ENCODE measurements around the gene CDC5L. TPM values are rescaled to one million over a fixed set of nuclear protein-coding genes. Genes with fewer than 3 reads are reported as not detected.
"Not testable (repeated sequence)": the region's sequence is repeated elsewhere in the genome, so short reads cannot be mapped to it uniquely, and the experiment has no call there.

CDC5L gene
- 10 to 100 TPM; 20.9 to 22.8 TPM for total RNA-seq

DNA sequence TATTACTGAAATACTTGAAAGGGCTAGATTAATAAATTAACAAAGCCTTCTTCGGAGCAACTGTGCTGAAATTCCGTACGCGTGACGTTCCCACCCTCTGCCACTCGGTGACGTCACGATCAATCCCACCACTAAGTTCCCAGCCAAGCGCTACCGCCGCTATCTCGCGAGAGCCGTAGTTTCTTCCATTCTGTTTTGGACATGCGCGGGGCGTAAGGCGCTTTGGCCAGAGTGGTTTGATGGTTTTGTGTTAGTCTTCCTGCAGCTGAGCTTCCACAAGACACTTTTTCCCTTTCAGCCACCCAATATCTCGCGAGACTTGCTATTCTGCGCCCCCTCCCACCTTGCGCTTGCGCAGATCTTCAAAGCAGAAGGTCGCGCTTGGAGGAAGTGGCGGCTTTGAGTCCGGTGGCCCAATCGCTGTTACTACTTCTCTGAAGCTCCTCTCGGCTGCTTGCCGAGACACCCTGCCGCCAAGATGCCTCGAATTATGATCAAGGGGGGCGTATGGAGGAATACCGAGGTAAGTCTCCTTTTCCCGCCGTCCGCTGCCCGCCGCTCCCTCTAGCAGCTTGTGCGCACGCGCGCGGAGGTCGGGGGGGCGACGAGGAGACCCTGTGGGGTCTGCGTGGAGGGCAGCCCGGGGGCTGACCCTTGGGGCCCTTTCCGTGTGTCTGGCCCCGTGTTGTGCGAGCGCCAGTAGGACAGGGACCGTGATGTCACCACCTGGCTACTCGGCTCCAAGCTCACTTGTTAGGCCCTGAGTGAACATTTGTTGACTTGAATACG, at the start of gene CDC5L:
CDC5L (plus strand) TSS at position 361 of the 789 bp plus-strand sequence; CDS start at position 479, 118 bp downstream.
- Mint-ChIP-seq H3K27ac (peak within 1 kb of the TSS; percentile 93), H3K4me1 (peaks cover 28% of the 10 kb centered on the region), H3K4me3 (peak within 1 kb of the TSS; percentile 92), H3K36me3 (peaks cover 15% of the 10 kb centered on the region), H3K9me3 (no peaks in the 10 kb centered on the region), H3K27me3 (peaks cover 2% of the 10 kb centered on the region)
- ATAC-seq (ENCODE audit: low read depth) (peak; percentile 93), DNase-seq (peak; percentile 85)
- POLR2A ChIA-PET = interaction anchor here (0.6 to 1.8 kb wide), 5 partner anchors 10 to 140 kb away, joined by 3 to 7 read pairs (median 5); partner anchors contain the start of genes AARS2 and HSP90AB1

DNA sequence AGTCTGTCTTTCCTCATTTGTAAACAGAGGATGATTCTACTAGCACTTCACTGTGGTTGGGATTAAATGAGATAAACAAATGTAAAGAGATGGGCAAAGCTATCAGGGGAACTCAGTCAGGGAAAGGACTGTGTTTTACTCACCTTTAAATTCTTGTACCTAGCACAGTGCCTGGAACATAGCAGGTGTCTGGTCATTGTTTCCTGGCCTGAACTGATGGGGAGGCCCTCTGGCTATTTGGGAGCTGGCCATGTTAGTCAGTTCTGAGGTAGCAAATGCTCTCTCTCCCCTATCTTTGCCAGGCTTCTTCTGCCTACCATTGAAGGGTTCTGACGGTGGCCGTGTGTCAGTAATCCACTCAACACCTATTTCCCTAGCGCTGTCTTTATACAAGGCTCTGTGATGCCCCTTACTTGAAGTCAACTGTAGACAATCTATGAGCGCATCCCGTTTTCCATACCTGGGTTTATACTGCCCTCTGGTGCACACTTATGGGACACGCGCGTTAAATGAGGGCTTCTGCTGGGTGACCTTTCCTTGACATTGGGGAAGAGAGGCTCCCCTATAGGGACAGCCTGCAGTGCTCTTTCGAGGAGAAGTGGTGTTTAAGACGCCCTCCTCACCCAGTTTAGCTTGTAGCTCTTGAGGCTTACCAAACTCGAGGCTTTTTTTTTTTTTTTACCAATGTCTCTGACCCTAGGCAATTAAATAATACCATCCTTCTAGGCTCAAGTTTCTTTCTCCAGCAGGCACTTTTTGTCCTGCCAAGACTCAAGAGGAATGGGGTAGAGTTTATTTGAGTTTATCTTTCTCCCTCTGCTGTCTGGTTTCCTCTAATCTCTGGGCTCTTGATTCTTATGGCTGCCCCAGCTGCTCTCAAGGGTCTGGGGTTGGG, 49.0 kb upstream of the CDC5L start:
- peak; percentile 88 for ATAC-seq (ENCODE audit: low read depth)
- POLR2A ChIA-PET = no interaction called here
- H3K4me3 Mint-ChIP-seq = no peak overlapping the region
- peak; percentile 67 for DNase-seq
- H3K27ac Mint-ChIP-seq = no peak overlapping the region
- H3K4me1 Mint-ChIP-seq = peaks cover 8% of the 10 kb centered on the region
- peaks cover 31% of the 10 kb centered on the region for H3K27me3 Mint-ChIP-seq
- no peaks in the 10 kb centered on the region for H3K36me3 Mint-ChIP-seq
- no peaks in the 10 kb centered on the region for H3K9me3 Mint-ChIP-seq

DNA sequence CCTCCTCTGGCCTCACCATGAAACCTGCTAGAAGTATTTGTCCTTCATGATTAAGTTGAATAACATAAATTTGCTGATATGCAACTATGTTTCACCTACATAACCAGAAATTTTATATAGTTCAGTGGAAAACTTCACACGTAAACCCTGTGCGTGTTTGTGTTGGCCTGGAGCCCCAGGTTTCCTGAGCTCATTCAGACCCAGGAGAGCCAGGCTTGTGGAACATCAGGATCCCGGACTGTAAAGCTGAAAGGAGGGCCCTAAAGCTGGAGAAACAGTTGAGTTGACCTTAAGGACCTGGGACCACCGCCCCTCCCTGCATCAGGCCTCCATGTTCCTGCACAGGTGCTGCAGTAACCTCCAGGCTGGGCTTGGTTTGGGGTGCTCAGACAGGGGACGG, 48.2 kb upstream of the CDC5L start:
- peaks cover 39% of the 10 kb centered on the region for H3K27me3 Mint-ChIP-seq
- peaks cover 8% of the 10 kb centered on the region for H3K4me1 Mint-ChIP-seq
- POLR2A ChIA-PET = no interaction called here
- ATAC-seq (ENCODE audit: low read depth) (no peak), DNase-seq (no peak)
- no peaks in the 10 kb centered on the region for H3K36me3 Mint-ChIP-seq
- H3K4me3 Mint-ChIP-seq = no peak overlapping the region
- H3K9me3 Mint-ChIP-seq = no peaks in the 10 kb centered on the region
- no peak overlapping the region for H3K27ac Mint-ChIP-seq

DNA sequence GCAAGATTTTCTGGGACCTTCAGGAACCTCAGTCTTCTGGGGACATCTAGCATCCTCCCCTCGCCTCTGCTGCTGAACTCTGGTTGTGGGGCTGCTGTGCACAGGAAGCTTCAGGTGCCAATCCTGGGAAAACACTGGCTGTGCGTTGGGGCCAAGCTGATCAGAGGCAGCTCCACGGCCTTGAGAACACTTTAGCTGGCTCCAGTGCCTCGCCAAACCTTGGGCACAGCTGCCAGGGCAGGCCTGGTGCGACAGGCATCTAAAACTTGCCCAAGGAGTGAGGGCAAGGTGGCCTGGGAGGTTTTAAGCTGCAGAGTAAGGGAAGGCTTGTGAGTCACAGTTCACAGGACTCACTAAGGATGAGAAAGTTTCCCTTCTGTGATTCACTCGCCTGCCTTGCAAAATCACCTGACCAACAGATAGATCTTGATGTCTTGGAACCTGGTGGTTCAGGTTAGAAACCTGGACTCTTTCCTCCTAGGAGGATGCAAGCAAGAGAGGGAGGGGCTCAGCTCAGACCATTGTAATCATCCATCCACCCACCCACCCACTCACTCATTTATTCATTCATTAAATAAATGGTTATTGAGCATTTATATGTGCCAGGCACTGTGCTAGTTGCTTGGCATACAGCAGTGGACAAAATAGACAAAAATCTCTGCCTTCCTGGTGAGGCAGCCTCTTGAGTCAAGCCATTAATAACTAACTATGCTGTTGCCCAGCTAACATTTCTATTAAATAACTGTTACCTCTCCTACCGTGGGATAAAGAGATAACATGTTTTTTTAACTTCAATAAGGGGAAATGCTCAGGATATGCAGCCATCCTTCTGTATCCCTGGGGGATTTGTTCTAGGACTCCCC, 47.5 kb upstream of the CDC5L start:
- Mint-ChIP-seq H3K4me3 (no peak overlapping the region), H3K36me3 (no peaks in the 10 kb centered on the region)
- POLR2A ChIA-PET = no interaction called here

DNA sequence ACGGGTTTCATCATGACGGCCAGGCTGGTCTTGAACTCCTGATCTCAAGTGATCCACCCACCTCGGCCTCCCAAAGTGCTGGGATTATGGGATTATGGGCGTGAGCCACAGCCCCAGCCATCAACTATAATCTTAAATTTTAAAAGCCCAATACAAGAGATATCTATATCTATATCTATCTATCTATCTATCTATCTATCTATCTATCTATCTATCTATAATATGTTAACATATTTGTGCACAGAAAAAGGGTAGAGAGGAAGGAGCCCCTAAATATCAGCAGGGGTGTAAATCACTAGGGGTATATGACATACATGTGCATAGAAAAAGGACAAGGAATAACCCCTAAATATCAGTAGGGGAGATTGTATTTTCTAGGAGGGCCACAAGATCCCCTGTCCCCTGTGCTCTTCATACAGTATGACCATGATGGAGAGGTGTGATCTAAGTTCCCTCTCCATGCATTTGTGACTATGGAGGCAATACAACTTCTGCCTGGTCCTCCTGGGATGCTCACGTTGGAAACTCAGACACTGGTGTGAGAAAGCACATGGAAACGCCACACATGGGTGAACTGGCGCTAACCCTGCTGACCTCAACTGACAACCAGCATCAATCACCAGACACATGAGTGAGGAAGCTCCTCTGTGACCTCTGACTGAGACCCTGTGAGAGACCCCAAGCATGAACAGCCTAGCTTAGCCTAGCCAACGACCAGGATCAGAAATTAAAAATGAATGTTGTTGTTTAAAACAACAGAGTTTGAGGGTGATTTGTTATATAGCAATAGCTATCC, 46.2 kb upstream of the CDC5L start:
- H3K9me3 Mint-ChIP-seq = no peaks in the 10 kb centered on the region
- no peak overlapping the region for H3K27ac Mint-ChIP-seq
- peaks cover 4% of the 10 kb centered on the region for H3K4me1 Mint-ChIP-seq
- DNase-seq = no peak
- POLR2A ChIA-PET = no interaction called here
- no peak overlapping the region for H3K4me3 Mint-ChIP-seq
- no peak for ATAC-seq (ENCODE audit: low read depth)
- no peaks in the 10 kb centered on the region for H3K36me3 Mint-ChIP-seq
- peaks cover 49% of the 10 kb centered on the region for H3K27me3 Mint-ChIP-seq

More for the DNA sequence above, 47.5 kb upstream of the CDC5L start:
- ATAC-seq (ENCODE audit: low read depth) (no peak), DNase-seq (no peak)
- peaks cover 8% of the 10 kb centered on the region for H3K4me1 Mint-ChIP-seq
- no peak overlapping the region for H3K27ac Mint-ChIP-seq
- H3K9me3 Mint-ChIP-seq = no peaks in the 10 kb centered on the region
- peaks cover 46% of the 10 kb centered on the region for H3K27me3 Mint-ChIP-seq

DNA sequence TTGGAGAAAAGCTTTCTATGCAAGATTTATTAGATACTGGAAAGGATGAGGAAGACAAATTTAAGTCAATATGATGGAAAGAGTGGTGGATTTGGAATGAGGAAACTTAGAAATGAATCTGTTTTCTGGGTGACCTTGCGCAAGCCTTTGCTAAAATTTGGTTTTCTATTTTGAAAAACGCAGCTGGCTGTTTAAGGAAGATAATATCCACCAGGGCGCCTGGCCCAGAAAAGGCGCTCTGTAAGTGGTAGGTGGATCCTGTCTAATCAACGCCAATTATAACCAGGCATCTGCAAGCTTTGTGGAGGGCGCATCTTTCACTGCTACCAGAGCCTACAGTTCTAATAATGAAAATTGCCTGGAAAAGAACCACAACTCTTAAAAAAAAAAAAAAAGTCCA, 45.5 kb upstream of the CDC5L start:
- no peak overlapping the region for H3K4me3 Mint-ChIP-seq
- no peak overlapping the region for H3K27ac Mint-ChIP-seq
- DNase-seq = no peak
- peaks cover 56% of the 10 kb centered on the region for H3K27me3 Mint-ChIP-seq
- POLR2A ChIA-PET = no interaction called here
- ATAC-seq (ENCODE audit: low read depth) = no peak
- no peaks in the 10 kb centered on the region for H3K9me3 Mint-ChIP-seq
- peaks cover 1% of the 10 kb centered on the region for H3K4me1 Mint-ChIP-seq
- no peaks in the 10 kb centered on the region for H3K36me3 Mint-ChIP-seq

DNA sequence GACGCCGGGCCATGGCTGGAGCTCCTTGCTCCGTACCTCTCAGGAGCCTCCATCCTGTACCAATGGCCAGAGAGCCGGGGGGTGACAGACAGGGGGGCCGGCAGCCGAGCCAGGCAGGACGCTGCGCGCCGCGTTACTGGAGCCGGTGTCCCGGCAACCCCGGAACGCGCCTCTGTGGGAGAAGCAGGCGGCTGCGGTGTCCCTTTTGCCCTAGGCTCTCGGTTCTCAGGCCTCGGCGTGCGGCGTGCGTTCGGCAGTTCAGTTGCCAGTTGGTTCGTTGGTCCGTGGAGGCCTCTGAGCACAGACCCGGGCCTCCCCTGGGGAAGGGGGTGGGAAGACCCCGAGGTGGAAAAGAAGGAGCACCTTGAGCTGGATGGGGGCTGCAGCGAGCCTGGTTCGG, 45.0 kb upstream of the CDC5L start, which contains the start of gene SPATS1:
SPATS1 (plus strand) TSS at position 162 of the 400 bp plus-strand sequence. CDS start 446 bp downstream, outside the sequence.
- peaks cover 58% of the 10 kb centered on the region for H3K27me3 Mint-ChIP-seq
- peaks cover 1% of the 10 kb centered on the region for H3K4me1 Mint-ChIP-seq
- H3K9me3 Mint-ChIP-seq = no peaks in the 10 kb centered on the region
- DNase-seq (peak; percentile 38), ATAC-seq (ENCODE audit: low read depth) (peak; percentile 29)
- H3K27ac Mint-ChIP-seq = no peak within 1 kb of the TSS
- POLR2A ChIA-PET = interaction anchor here (0.6 kb wide), 1 partner anchor 74 kb away, joined by 4 read pairs; no protein-coding TSS in a partner anchor
- H3K4me3 Mint-ChIP-seq = no peak within 1 kb of the TSS
- no peaks in the 10 kb centered on the region for H3K36me3 Mint-ChIP-seq

DNA sequence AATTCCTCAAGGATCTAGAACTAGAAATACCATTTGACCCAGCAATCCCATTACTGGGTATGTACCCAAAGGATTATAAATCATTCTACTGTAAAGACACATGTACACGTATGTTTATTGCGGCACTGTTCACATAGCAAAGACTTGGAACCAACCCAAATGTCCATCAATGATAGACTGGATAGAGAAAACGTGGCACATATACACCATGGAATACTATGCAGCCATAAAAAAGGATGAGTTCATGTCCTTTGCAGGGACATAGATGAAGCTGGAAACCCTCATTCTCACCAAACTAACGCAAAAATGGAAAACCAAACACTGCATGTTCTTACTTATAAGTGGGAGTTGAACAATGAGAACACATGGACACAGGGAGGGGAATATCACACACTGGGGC, 40.7 kb upstream of the CDC5L start:
- not testable (repeated sequence) for ATAC-seq (ENCODE audit: low read depth)

DNA sequence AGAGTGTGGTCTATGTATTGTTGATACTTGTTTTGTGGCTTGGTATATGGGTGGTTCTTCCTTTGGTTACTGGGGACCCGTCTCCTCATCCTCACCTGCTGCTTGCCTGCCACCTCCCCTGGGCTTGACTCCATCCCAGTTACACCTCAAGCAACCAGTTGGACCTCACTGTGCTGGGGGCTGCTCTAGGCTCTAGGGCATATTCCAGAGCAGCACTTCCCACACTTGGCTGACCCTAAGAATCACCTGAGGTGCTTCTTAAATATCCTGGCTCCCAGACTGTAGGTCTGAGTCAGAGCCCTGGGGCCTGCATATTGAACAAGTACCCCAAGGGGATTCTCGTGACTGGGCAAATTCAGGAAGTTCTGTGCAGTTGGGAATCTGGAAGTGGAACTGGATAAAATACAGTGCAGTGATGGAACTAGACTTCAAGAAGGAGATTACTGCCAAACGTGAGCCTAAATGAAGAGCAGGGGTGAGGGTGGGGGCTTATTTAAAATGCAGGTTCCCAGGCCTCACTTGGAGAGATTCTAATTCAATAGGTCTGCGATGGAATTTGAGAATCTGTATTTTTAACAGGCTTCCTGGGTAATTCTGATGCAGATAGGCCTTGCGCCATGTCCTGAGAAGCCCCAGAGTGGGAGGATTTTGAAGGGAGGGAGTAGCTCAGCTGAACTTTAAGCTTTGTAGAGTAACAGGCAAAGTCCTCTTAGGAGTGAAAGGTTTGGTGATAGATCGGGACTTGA, 37.4 kb upstream of the CDC5L start:
- H3K27ac Mint-ChIP-seq = no peak overlapping the region
- no peaks in the 10 kb centered on the region for H3K9me3 Mint-ChIP-seq
- H3K4me3 Mint-ChIP-seq = no peak overlapping the region
- no peak for DNase-seq
- peaks cover 15% of the 10 kb centered on the region for H3K27me3 Mint-ChIP-seq
- no peaks in the 10 kb centered on the region for H3K36me3 Mint-ChIP-seq
- POLR2A ChIA-PET = no interaction called here
- ATAC-seq (ENCODE audit: low read depth) = no peak
- no peaks in the 10 kb centered on the region for H3K4me1 Mint-ChIP-seq

More for the DNA sequence above, 40.7 kb upstream of the CDC5L start:
- POLR2A ChIA-PET, H3K4me1 Mint-ChIP-seq, H3K27ac Mint-ChIP-seq, DNase-seq, H3K4me3 Mint-ChIP-seq, H3K9me3 Mint-ChIP-seq, H3K36me3 Mint-ChIP-seq: not testable (repeated sequence)
- peaks cover 46% of the 10 kb centered on the region for H3K27me3 Mint-ChIP-seq

DNA sequence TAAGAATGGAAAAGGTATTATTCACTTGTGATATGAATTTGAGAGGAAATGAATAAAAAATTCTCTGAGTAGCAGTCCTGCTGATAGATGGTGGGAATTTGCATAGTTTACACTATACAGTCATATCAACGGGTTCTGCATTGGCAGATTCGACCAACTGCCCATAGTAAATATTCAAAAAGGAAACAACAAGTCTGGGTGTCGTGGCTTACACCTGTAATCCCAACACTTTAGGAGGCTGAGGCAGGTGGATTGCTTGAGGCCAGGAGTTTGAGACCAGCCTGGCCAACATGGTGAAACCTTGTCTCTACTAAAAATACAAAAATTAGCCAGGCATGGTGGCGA, 36.9 kb upstream of the CDC5L start:
- DNase-seq; ATAC-seq (ENCODE audit: low read depth); H3K9me3 Mint-ChIP-seq; H3K27ac Mint-ChIP-seq; H3K4me3 Mint-ChIP-seq; POLR2A ChIA-PET; H3K36me3 Mint-ChIP-seq; H3K4me1 Mint-ChIP-seq: not testable (repeated sequence)
- peaks cover 13% of the 10 kb centered on the region for H3K27me3 Mint-ChIP-seq

DNA sequence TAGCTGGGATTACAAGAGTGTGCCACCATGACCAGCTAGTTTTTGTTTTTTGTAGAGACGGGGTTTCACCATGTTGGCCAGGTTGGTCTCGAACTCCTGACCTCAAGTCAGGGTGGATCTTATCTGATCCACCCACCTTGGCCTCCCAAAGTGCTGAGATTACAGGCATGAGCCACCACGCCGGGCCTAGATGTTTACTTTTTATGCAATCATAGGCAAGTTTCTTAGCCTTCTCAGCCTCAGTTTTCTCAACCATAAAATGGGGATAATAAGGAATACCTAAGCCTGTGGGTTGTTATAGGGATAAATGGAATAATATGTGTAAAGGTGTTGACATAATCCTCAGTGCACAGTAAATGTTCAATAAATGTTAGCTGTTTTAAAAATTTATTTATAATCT, 35.2 kb upstream of the CDC5L start:
- no peaks in the 10 kb centered on the region for H3K4me1 Mint-ChIP-seq
- H3K36me3 Mint-ChIP-seq = no peaks in the 10 kb centered on the region
- ATAC-seq (ENCODE audit: low read depth) (no peak), DNase-seq (no peak)
- POLR2A ChIA-PET = no interaction called here
- no peak overlapping the region for H3K4me3 Mint-ChIP-seq
- no peaks in the 10 kb centered on the region for H3K9me3 Mint-ChIP-seq
- peaks cover 4% of the 10 kb centered on the region for H3K27me3 Mint-ChIP-seq
- H3K27ac Mint-ChIP-seq = no peak overlapping the region

DNA sequence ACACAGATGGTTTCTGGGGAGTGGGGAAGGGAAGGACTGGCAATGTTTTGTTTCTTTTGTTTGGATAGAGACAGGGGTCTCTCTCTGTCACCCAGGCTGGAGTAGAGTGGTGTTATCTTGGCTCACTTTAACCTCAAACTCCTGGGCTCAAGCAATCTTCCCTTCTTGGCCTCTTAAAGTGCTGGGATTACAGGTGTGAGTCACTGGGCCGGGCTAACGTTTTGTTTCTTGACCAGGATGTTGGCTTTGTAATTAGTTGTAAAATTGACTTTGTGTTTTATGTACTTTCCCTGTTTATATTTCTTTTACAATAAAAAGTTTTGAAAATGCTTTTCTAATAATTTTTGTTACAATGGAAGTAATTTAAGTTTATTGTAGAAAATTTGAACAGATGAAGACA, 34.2 kb upstream of the CDC5L start:
- Mint-ChIP-seq H3K36me3 (no peaks in the 10 kb centered on the region), H3K4me1 (no peaks in the 10 kb centered on the region), H3K4me3 (no peak overlapping the region), H3K27ac (no peak overlapping the region), H3K27me3 (peaks cover 4% of the 10 kb centered on the region), H3K9me3 (no peaks in the 10 kb centered on the region)
- DNase-seq (no peak), ATAC-seq (ENCODE audit: low read depth) (no peak)
- POLR2A ChIA-PET = interaction anchor here (0.6 kb wide), 1 partner anchor 30 kb away, joined by 4 read pairs; no protein-coding TSS in a partner anchor
